NCI-H524 treated with DMSO at 0.1 percent for 48 hours (cell line): Measurements from ENCODE around the gene PRKCB.

ENCODE experiments used
- DNase-seq: peaks from one replicate; lab custom pipeline; 2025; lab: John Stamatoyannopoulos, UW

Gene PRKCB

GRCh38 chr16:23866621-23867020 is 30.8 kb downstream of the PRKCB start:
- DNase-seq, result no peak

GRCh38 chr16:23867566-23867965 is 31.8 kb downstream of the PRKCB start:
- DNase-seq, result no peak

- no peak for DNase-seq
These were observed 32.4 kb downstream of the PRKCB start for GRCh38 chr16:23868136-23868535.

GRCh38 chr16:23869052-23869451 is 33.3 kb downstream of the PRKCB start:
- no peak for DNase-seq

GRCh38 chr16:23871924-23872323 is 36.1 kb downstream of the PRKCB start:
- DNase-seq, result no peak

GRCh38 chr16:23874613-23875294 is 39.0 kb downstream of the PRKCB start:
- no peak for DNase-seq

GRCh38 chr16:23876256-23876896 is 40.6 kb downstream of the PRKCB start:
- DNase-seq, result no peak

- no peak for DNase-seq
These were observed 41.6 kb downstream of the PRKCB start for GRCh38 chr16:23877107-23878070.

GRCh38 chr16:23879735-23880373 is 44.1 kb downstream of the PRKCB start:
- DNase-seq, result no peak

GRCh38 chr16:23889189-23889588 is 53.4 kb downstream of the PRKCB start:
- no peak for DNase-seq

- no peak for DNase-seq
These were observed 58.2 kb downstream of the PRKCB start for GRCh38 chr16:23893986-23894385.

GRCh38 chr16:23895052-23895451 is 59.3 kb downstream of the PRKCB start:
- no peak for DNase-seq

GRCh38 chr16:23896832-23897821 is 61.3 kb downstream of the PRKCB start:
- DNase-seq, result no peak

- DNase-seq, result no peak
These were observed 63.1 kb downstream of the PRKCB start for GRCh38 chr16:23898682-23899430.

GRCh38 chr16:23899869-23900268 is 64.1 kb downstream of the PRKCB start:
- DNase-seq, result no peak

GRCh38 chr16:23900480-23901177 is 64.8 kb downstream of the PRKCB start:
- DNase-seq, result no peak

- DNase-seq, result no peak
These were observed 65.6 kb downstream of the PRKCB start for GRCh38 chr16:23901178-23902033.

- DNase-seq, result no peak
These were observed 66.4 kb downstream of the PRKCB start for GRCh38 chr16:23902034-23902747.
